Measurements from ENCODE around the gene RAI14. TPM values are rescaled to one million over a fixed set of nuclear protein-coding genes. Genes with fewer than 3 reads are reported as not detected.

The RAI14 gene
- total and polyA plus RNA-seq, 3 experiments from 2014 or later: 0.58 to 3.9 (median 3.9) TPM

GRCh38 chr5:34789021-34789531 is 132.9 kb downstream of the RAI14 start:
- Histone ChIP-seq H3K4me1 (ENCODE audit: insufficient read depth, low read length) (no peaks in the 10 kb centered on the region), H3K36me3 (ENCODE audit: insufficient read depth, low read length) (no peaks in the 10 kb centered on the region), H3K4me3 (ENCODE audit: low read length) (no peak overlapping the region), H3K9me3 (ENCODE audit: low read length) (no peaks in the 10 kb centered on the region), H3K27ac (ENCODE audit: low read depth, low read length) (no peak overlapping the region), H3K27me3 (ENCODE audit: insufficient read depth, low read length, poor library complexity, severe bottlenecking) (peaks cover 3% of the 10 kb centered on the region)
- Mint-ChIP-seq H3K9me3 (peaks cover 0 to 12% (median 0%) of the 10 kb centered on the region in 5 donors), H3K4me3 (no peak overlapping the region), H3K27ac (no peak overlapping the region), H3K36me3 (peaks cover 0 to 5% (median 2%) of the 10 kb centered on the region in 3 donors), H3K4me1 (no peaks in the 10 kb centered on the region), H3K27me3 (peaks cover 1 to 42% of the 10 kb centered on the region in 2 donors)
- no peak for DNase-seq
- CTCF ChIA-PET: no interaction called here
- POLR2A ChIA-PET: no interaction called here

- H3K4me3 Mint-ChIP-seq: no peak overlapping the region
- no peaks in the 10 kb centered on the region for H3K36me3 ChIP-seq (ENCODE audit: insufficient read depth, low read length)
- no peak for DNase-seq
- no peaks in the 10 kb centered on the region for H3K9me3 ChIP-seq (ENCODE audit: low read length)
- H3K27ac ChIP-seq (ENCODE audit: low read depth, low read length): no peak overlapping the region
- peaks cover 0 to 5% (median 2%) of the 10 kb centered on the region in 3 donors for H3K36me3 Mint-ChIP-seq
- ChIA-PET POLR2A (no interaction called here), CTCF (no interaction called here)
- peaks cover 0 to 9% (median 0%) of the 10 kb centered on the region in 5 donors for H3K9me3 Mint-ChIP-seq
- H3K4me1 Mint-ChIP-seq: no peaks in the 10 kb centered on the region
- peaks cover 3% of the 10 kb centered on the region for H3K27me3 ChIP-seq (ENCODE audit: insufficient read depth, low read length, poor library complexity, severe bottlenecking)
- H3K27me3 Mint-ChIP-seq: peaks cover 1 to 39% of the 10 kb centered on the region in 2 donors
- H3K27ac Mint-ChIP-seq: no peak overlapping the region
- H3K4me3 ChIP-seq (ENCODE audit: low read length): no peak overlapping the region
- no peaks in the 10 kb centered on the region for H3K4me1 ChIP-seq (ENCODE audit: insufficient read depth, low read length)
Measured at GRCh38 chr5:34789639-34790038, 133.5 kb downstream of the RAI14 start.

DNA sequence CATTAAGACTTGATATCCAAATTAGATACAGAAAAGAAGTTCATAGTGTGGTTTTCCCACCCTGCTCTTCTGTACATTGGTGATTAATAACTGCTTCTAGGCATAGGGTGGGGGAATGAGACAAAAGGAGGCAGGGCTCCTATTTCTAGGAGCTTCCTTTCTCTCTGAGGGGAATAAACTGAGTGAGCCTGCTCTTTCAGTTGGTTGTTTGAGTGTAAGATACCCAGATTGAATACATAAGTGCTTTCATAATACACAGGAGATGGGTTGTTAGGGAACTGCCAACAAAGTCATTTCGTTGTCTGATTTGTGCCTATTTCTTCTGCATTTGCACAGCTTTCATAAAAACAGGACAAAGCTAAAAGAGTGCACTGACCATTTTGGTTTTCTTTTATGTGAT is 133.9 kb downstream of the RAI14 start:
- H3K4me3 ChIP-seq (ENCODE audit: low read length): no peak overlapping the region
- no peak overlapping the region for H3K27ac ChIP-seq (ENCODE audit: low read depth, low read length)
- Mint-ChIP-seq H3K27me3 (peaks cover 1 to 40% of the 10 kb centered on the region in 2 donors), H3K27ac (no peak overlapping the region), H3K4me3 (no peak overlapping the region), H3K9me3 (peaks cover 0 to 9% (median 0%) of the 10 kb centered on the region in 5 donors), H3K4me1 (no peaks in the 10 kb centered on the region), H3K36me3 (peaks cover 0 to 5% (median 2%) of the 10 kb centered on the region in 3 donors)
- H3K4me1 ChIP-seq (ENCODE audit: insufficient read depth, low read length): no peaks in the 10 kb centered on the region
- H3K27me3 ChIP-seq (ENCODE audit: insufficient read depth, low read length, poor library complexity, severe bottlenecking): peaks cover 3% of the 10 kb centered on the region
- no peak for DNase-seq
- no peaks in the 10 kb centered on the region for H3K9me3 ChIP-seq (ENCODE audit: low read length)
- no peaks in the 10 kb centered on the region for H3K36me3 ChIP-seq (ENCODE audit: insufficient read depth, low read length)
- ChIA-PET CTCF (no interaction called here), POLR2A (no interaction called here)

- Mint-ChIP-seq H3K27ac (no peak overlapping the region), H3K4me3 (no peak overlapping the region), H3K9me3 (peaks cover 0 to 7% (median 0%) of the 10 kb centered on the region in 5 donors), H3K4me1 (no peaks in the 10 kb centered on the region), H3K36me3 (peaks cover 0 to 5% (median 2%) of the 10 kb centered on the region in 3 donors), H3K27me3 (peaks cover 1 to 40% of the 10 kb centered on the region in 2 donors)
- H3K4me1 ChIP-seq (ENCODE audit: insufficient read depth, low read length): no peaks in the 10 kb centered on the region
- ChIA-PET CTCF (no interaction called here), POLR2A (no interaction called here)
- no peaks in the 10 kb centered on the region for H3K36me3 ChIP-seq (ENCODE audit: insufficient read depth, low read length)
- no peak overlapping the region for H3K27ac ChIP-seq (ENCODE audit: low read depth, low read length)
- H3K9me3 ChIP-seq (ENCODE audit: low read length): no peaks in the 10 kb centered on the region
- no peak overlapping the region for H3K4me3 ChIP-seq (ENCODE audit: low read length)
- no peak for DNase-seq
- peaks cover 3% of the 10 kb centered on the region for H3K27me3 ChIP-seq (ENCODE audit: insufficient read depth, low read length, poor library complexity, severe bottlenecking)
Measured at GRCh38 chr5:34791761-34792244, 135.7 kb downstream of the RAI14 start.

DNA sequence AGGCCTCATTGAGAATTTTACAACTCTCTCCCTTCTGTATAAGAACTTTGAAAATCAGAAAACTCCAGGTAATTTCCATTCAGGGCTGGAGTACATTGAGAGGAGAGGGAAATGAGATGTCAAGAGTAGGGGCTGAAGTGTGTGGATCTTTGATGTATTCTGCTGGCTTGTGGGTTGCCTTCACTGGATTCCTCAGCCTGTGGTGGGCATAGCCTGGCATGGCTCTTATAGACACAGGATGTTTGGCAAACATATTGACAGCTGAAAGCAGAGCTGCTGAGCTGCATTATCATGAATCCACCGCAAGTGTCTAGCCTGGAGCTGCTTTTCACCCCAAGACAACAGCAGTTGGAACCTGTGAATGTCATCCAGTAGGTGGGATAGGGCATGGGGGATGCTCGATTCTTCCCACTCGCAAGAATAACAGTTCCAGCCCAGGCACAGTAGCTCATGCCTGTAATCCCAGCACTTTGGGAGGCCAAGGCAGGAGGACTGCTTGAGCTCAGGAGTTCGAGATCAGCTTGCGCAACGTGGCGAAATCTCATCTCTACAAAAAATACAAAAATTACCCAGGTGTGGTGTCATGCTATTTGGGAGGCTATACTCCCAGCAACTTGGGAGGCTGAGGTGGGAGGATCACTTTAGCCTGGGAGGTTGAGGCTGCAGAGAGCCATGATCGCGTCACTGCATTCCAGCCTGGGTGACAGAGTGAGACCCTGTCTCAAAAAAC is 146.9 kb downstream of the RAI14 start:
- no peak for DNase-seq
- Histone ChIP-seq H3K27me3 (ENCODE audit: insufficient read depth, low read length, poor library complexity, severe bottlenecking) (no peaks in the 10 kb centered on the region), H3K9me3 (ENCODE audit: low read length) (no peaks in the 10 kb centered on the region), H3K4me1 (ENCODE audit: insufficient read depth, low read length) (no peaks in the 10 kb centered on the region), H3K36me3 (ENCODE audit: insufficient read depth, low read length) (no peaks in the 10 kb centered on the region), H3K27ac (ENCODE audit: low read depth, low read length) (no peak overlapping the region), H3K4me3 (ENCODE audit: low read length) (no peak overlapping the region)
- Mint-ChIP-seq H3K9me3 (no peaks in the 10 kb centered on the region), H3K36me3 (no peaks in the 10 kb centered on the region), H3K27ac (no peak overlapping the region), H3K4me3 (no peak overlapping the region), H3K27me3 (peaks cover 3 to 14% of the 10 kb centered on the region in 2 donors), H3K4me1 (no peaks in the 10 kb centered on the region)
- CTCF ChIA-PET: no interaction called here
- POLR2A ChIA-PET: no interaction called here

DNA sequence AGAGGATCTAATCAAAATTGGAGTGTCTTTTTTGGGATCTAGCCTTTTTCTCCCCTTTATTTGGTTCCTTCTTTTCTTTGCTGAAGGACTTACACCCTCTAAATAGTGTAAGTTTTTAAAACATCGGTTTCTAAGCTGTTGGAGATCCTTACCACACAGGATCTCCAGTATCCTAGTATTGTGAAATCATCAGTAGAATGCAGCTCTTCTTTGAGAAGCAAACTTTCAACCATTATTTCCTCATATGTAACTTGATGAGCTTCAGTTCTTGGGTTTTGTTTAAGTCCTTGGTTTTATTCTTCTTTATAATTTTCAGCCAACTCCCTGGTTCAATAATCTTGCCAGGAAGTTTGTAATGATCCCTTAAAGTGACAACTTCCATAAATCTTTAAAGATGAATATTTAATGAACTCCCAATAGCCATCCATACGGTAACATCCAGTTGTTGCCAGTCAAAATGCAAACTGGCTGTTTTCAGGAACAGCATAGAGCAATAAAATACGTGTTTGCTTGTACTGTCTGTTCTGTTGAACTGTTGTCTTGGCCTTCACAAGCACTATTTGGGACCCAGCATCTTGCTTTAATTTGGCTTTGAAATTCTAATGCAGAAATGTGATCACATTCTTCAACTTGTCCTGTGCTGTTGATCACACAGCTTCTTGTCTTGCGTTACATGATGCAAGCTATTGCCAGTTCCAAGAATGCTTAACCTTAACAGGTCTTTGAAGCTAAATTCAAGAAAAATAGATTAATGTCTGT is 148.0 kb downstream of the RAI14 start:
- Mint-ChIP-seq H3K36me3 (no peaks in the 10 kb centered on the region), H3K27me3 (peaks cover 3 to 14% of the 10 kb centered on the region in 2 donors), H3K4me3 (no peak overlapping the region), H3K27ac (no peak overlapping the region), H3K9me3 (no peaks in the 10 kb centered on the region), H3K4me1 (no peaks in the 10 kb centered on the region)
- Histone ChIP-seq H3K36me3 (ENCODE audit: insufficient read depth, low read length) (no peaks in the 10 kb centered on the region), H3K27me3 (ENCODE audit: insufficient read depth, low read length, poor library complexity, severe bottlenecking) (no peaks in the 10 kb centered on the region), H3K4me3 (ENCODE audit: low read length) (no peak overlapping the region), H3K27ac (ENCODE audit: low read depth, low read length) (no peak overlapping the region), H3K9me3 (ENCODE audit: low read length) (no peaks in the 10 kb centered on the region), H3K4me1 (ENCODE audit: insufficient read depth, low read length) (no peaks in the 10 kb centered on the region)
- ChIA-PET POLR2A (no interaction called here), CTCF (no interaction called here)
- DNase-seq: no peak

DNA sequence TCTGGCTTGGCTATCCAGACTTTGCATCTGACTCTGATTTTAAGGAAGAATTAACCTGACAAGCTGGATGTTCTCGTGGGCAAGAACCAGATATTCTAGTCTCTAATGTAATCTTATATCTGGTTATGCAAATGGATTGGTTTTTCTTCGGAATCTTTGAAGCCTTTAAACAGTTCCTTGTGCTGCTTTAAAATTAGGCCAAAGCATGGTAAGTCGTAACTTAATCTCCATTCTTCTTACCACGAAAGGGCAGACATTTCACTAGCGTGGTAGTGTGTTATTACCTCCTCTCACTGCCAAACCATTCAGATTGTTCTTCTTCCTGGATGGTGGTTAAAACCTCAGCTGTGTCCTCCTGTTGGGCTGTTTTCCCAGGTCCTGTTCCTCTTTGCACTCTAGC is 148.8 kb downstream of the RAI14 start:
- no peak for DNase-seq
- Mint-ChIP-seq H3K4me1 (no peaks in the 10 kb centered on the region), H3K4me3 (no peak overlapping the region), H3K27ac (no peak overlapping the region), H3K9me3 (no peaks in the 10 kb centered on the region), H3K36me3 (no peaks in the 10 kb centered on the region), H3K27me3 (peaks cover 3 to 14% of the 10 kb centered on the region in 2 donors)
- ChIA-PET CTCF (no interaction called here), POLR2A (no interaction called here)
- H3K36me3 ChIP-seq (ENCODE audit: insufficient read depth, low read length): no peaks in the 10 kb centered on the region
- no peaks in the 10 kb centered on the region for H3K27me3 ChIP-seq (ENCODE audit: insufficient read depth, low read length, poor library complexity, severe bottlenecking)
- no peaks in the 10 kb centered on the region for H3K4me1 ChIP-seq (ENCODE audit: insufficient read depth, low read length)
- no peak overlapping the region for H3K4me3 ChIP-seq (ENCODE audit: low read length)
- H3K27ac ChIP-seq (ENCODE audit: low read depth, low read length): no peak overlapping the region
- H3K9me3 ChIP-seq (ENCODE audit: low read length): no peaks in the 10 kb centered on the region

DNA sequence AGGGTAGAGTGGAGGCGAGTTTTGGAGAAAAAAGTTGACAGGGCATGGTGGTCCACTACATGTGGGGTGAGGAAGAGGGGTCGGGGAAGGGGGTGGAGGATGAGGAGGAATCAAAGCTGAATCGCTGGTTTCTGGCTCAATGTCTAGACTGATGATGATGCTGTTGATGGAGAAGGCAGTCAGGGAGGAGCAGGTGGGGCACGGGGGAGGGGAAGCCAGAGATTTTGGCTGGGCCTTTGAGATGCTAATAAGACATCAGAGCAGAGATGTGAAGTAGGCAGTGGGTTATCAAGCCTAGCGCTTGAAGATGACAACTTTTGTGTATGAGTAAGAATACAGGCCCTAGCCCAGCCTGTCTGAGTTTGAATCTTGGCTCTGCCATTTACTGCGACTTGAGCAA is 150.4 kb downstream of the RAI14 start:
- Mint-ChIP-seq H3K4me1 (no peaks in the 10 kb centered on the region), H3K36me3 (no peaks in the 10 kb centered on the region), H3K4me3 (no peak overlapping the region), H3K27ac (no peak overlapping the region), H3K9me3 (no peaks in the 10 kb centered on the region), H3K27me3 (peaks cover 3 to 14% of the 10 kb centered on the region in 2 donors)
- H3K9me3 ChIP-seq (ENCODE audit: low read length): no peaks in the 10 kb centered on the region
- H3K4me1 ChIP-seq (ENCODE audit: insufficient read depth, low read length): no peaks in the 10 kb centered on the region
- ChIA-PET CTCF (no interaction called here), POLR2A (no interaction called here)
- no peak for DNase-seq
- H3K4me3 ChIP-seq (ENCODE audit: low read length): no peak overlapping the region
- H3K27ac ChIP-seq (ENCODE audit: low read depth, low read length): no peak overlapping the region
- no peaks in the 10 kb centered on the region for H3K36me3 ChIP-seq (ENCODE audit: insufficient read depth, low read length)
- H3K27me3 ChIP-seq (ENCODE audit: insufficient read depth, low read length, poor library complexity, severe bottlenecking): no peaks in the 10 kb centered on the region
